GM12878 (cell line): ENCODE measurements around the gene GSC2. TPM values are rescaled to one million over a fixed set of nuclear protein-coding genes. Genes with fewer than 3 reads are reported as not detected.

ENCODE experiments used
- ATAC-seq: fragments of 200-7000 bp; cut with Tn5 transposase; 3 replicates; pipeline ENCODE4 v1.9.1; 2020; ENCODE audit warnings: mild to moderate bottlenecking, moderate library complexity
- BruUV-seq: library from RNA; stranded (reverse); fragments of 400-500 nt; replicated peaks from 2 replicates; lab custom pipeline; 2021; lab: Mats Ljungman, UMichigan
- CTCF ChIA-PET: fragments of 300-600 bp; sonication (Branson Sonifier 250); formaldehyde crosslinking; extraction: SDS; loops from one replicate; lab custom pipeline; 2021; ENCODE audit warnings: inconsistent platforms; lab: Yijun Ruan, JAX
- POLR2A ChIA-PET: fragments of 350-600 bp; formaldehyde crosslinking; extraction: SDS; loops from one replicate; lab custom pipeline; 2021; ENCODE audit warnings: inconsistent platforms; lab: Charles Lee
- RAD21 ChIA-PET: fragments of 300-600 bp; sonication (Branson Sonifier 250); formaldehyde crosslinking; loops from one replicate; lab custom pipeline; 2023; ENCODE audit warnings: antibody characterized with exemption; ENCODE audit not compliant: unreplicated experiment; lab: Charles Lee
- SMC1A ChIA-PET: fragments of 300-600 bp; sonication (Branson Sonifier 250); formaldehyde crosslinking; loops from one replicate; lab custom pipeline; 2023; ENCODE audit not compliant: unreplicated experiment, uncharacterized antibody; lab: Charles Lee
- DNase-seq: peaks from one replicate; pipeline ENCODE4 v3.0.0-alpha.2; 2011; ENCODE audit warnings: low read depth, low spot score
- FAIRE-seq: peaks from 3 replicates; lab custom pipeline; 2011; peaks lifted over from hg19 to GRCh38; lab: Jason Lieb, UNC
- H2AFZ ChIP-seq: 2 replicates; pipeline ENCODE4 v1.6.0; 2011; ENCODE audit warnings: low read depth, low read length, control low read depth; ENCODE audit not compliant: control insufficient read depth
- H3K27ac ChIP-seq: 2 replicates; pipeline ENCODE4 v1.5.1; 2011; ENCODE audit warnings: control low read depth; ENCODE audit not compliant: control insufficient read depth, insufficient read depth
- H3K27me3 ChIP-seq, 2 experiments: replicated peaks in 1 of 2; 2 replicates each; pipeline versions ENCODE4 v1.6.0 to v1.6.1; 2011; ENCODE audit warnings: low read length in 1 of 2; ENCODE audit not compliant: control insufficient read depth in 2 of 2, insufficient read depth in 2 of 2
- H3K36me3 ChIP-seq, 2 experiments: 2 replicates each; pipeline ENCODE4 v1.5.1; 2011; ENCODE audit warnings: low read length in 1 of 2; ENCODE audit not compliant: control insufficient read depth in 2 of 2, insufficient read depth in 2 of 2
- H3K4me1 ChIP-seq: 2 replicates; pipeline ENCODE4 v1.6.1; 2011; ENCODE audit warnings: mild to moderate bottlenecking, low read length, moderate library complexity, mixed read lengths; ENCODE audit not compliant: control insufficient read depth, insufficient read depth
- H3K4me2 ChIP-seq: 2 replicates; pipeline ENCODE4 v1.6.0; 2011; ENCODE audit warnings: control low read depth; ENCODE audit not compliant: control insufficient read depth, insufficient read depth
- H3K4me3 ChIP-seq: fragments of 200-600 bp; sonication (generic); 2 replicates; pipeline ENCODE4 v1.5.1; 2016
- H3K79me2 ChIP-seq: 2 replicates; pipeline ENCODE4 v1.6.0; 2011; ENCODE audit warnings: low read length; ENCODE audit not compliant: control insufficient read depth, insufficient read depth
- H3K9ac ChIP-seq: 2 replicates; pipeline ENCODE4 v1.8.0; 2011; ENCODE audit warnings: low read length, control low read depth, mixed read lengths; ENCODE audit not compliant: control insufficient read depth, insufficient read depth
- H3K9me3 ChIP-seq: replicated peaks from 3 replicates; pipeline ENCODE4 v1.5.1; 2011; ENCODE audit warnings: mild to moderate bottlenecking, low read length; ENCODE audit not compliant: control insufficient read depth, insufficient read depth
- H4K20me1 ChIP-seq: 2 replicates; pipeline ENCODE4 v1.6.0; 2011; ENCODE audit not compliant: control insufficient read depth, insufficient read depth
- CEBPB ChIP-seq, 2 experiments: fragments of 150-350 bp in 1 of 2; IDR thresholded peaks; 2 replicates each; pipeline ENCODE4 v1.6.1; 2012 to 2014; ENCODE audit warnings: low read depth in 2 of 2, low read length in 2 of 2, borderline replicate concordance in 1 of 2, inconsistent platforms in 1 of 2
- CEBPZ ChIP-seq: fragments of 150-350 bp; IDR thresholded peaks from 2 replicates; pipeline ENCODE4 v1.6.1; 2016; ENCODE audit warnings: low read depth, low read length
- CTCF ChIP-seq, 3 experiments: IDR thresholded peaks in 2 of 3; conservative IDR thresholded peaks in 1 of 3; 2 replicates each; pipeline ENCODE4 v1.5.1; 2011; ENCODE audit warnings: low read depth in 3 of 3, low read length in 3 of 3, mild to moderate bottlenecking in 3 of 3, control low read depth in 2 of 3, moderate library complexity in 2 of 3, inconsistent platforms in 1 of 3, mixed read lengths in 1 of 3; ENCODE audit not compliant: control insufficient read depth in 2 of 3, insufficient read depth in 1 of 3; ENCODE audit errors: extremely low read depth in 1 of 3
- CUX1 ChIP-seq: IDR thresholded peaks from 2 replicates; pipeline ENCODE4 v1.6.1; 2012; ENCODE audit warnings: improper control_type of control experiment, low read depth, low read length; ENCODE audit not compliant: insufficient replicate concordance
- ELK1 ChIP-seq: IDR thresholded peaks from 2 replicates; pipeline ENCODE4 v1.6.1; 2012; ENCODE audit warnings: low read depth, low read length, improper control_type of control experiment
- JUNB ChIP-seq: IDR thresholded peaks from 2 replicates; pipeline ENCODE4 v1.6.1; 2016; ENCODE audit warnings: antibody characterized with exemption, mild to moderate bottlenecking
- NBN ChIP-seq: fragments of 450-650 bp; IDR thresholded peaks from 2 replicates; pipeline ENCODE4 v1.6.1; 2016
- NFXL1 ChIP-seq: fragments of 450-650 bp; IDR thresholded peaks from 2 replicates; pipeline ENCODE4 v1.6.1; 2017; ENCODE audit warnings: antibody characterized with exemption, mild to moderate bottlenecking, borderline replicate concordance
- NRF1 ChIP-seq: conservative IDR thresholded peaks from 2 replicates; pipeline ENCODE4 v1.6.1; 2011; ENCODE audit warnings: mild to moderate bottlenecking, low read depth, low read length, improper control_type of control experiment
- POLR2A ChIP-seq: IDR thresholded peaks from 2 replicates; pipeline ENCODE4 v1.6.1; 2011; ENCODE audit warnings: low read depth, mild to moderate bottlenecking, low read length
- RFX5 ChIP-seq: IDR thresholded peaks from 2 replicates; pipeline ENCODE4 v1.6.1; 2011; ENCODE audit warnings: low read depth, low read length, improper control_type of control experiment
- SUPT20H ChIP-seq: IDR thresholded peaks from 2 replicates; pipeline ENCODE4 v1.6.1; 2011; ENCODE audit warnings: low read depth, mild to moderate bottlenecking, low read length, moderate library complexity, borderline replicate concordance; ENCODE audit not compliant: control insufficient read depth
- ZSCAN29 ChIP-seq: fragments of 450-650 bp; IDR thresholded peaks from 2 replicates; pipeline ENCODE4 v1.6.1; 2017; ENCODE audit warnings: mild to moderate bottlenecking, moderate library complexity
- WGBS: methylation state at CpG from one replicate; pipeline ENCODE4 v1.1.6; 2016; ENCODE audit warnings: low lambda C conversion rate; ENCODE audit not compliant: insufficient replicate concordance, insufficient coverage; ENCODE audit errors: missing lambda C conversion rate; 5-methylcytosine and 5-hydroxymethylcytosine counted together
- in situ Hi-C: fragments of 300-500 bp; cut with MboI; formaldehyde crosslinking; loops from 9 replicates; pipeline ENCODE4 v1.14.3; 2018; ENCODE audit warnings: mixed read lengths
- intact Hi-C: fragments of 100-400 bp; cut with micrococcal nuclease; formaldehyde crosslinking; loops from one replicate; pipeline ENCODE4 v1.14.2; 2022; ENCODE audit not compliant: unreplicated experiment
- polyA plus RNA-seq, 11 experiments: library from polyadenylated mRNA; depleted of rRNA in 4 of 11; unstranded in 6 of 11; stranded (reverse) in 5 of 11; fragments of >200 nt; fragmentation: Nextera tagmentation in 4 of 11; fragmentation: Illumina TruSeq in 1 of 11; extraction: Ambion mirVana in 4 of 11; extraction: Trizol in 1 of 11; gene quantifications; 1 replicate in 1 of 11; 2 replicates in 10 of 11; pipeline versions ENCODE4 v1.2.1 to v1.2.3, GENCODE V29; 2011 to 2016; ENCODE audit warnings: inconsistent platforms in 2 of 11, missing spikeins in 2 of 11, low read depth in 1 of 11
- total RNA-seq, 4 experiments: library from RNA; depleted of rRNA in 3 of 4; stranded (reverse); fragments of >200 nt in 3 of 4; fragmentation: Illumina TruSeq in 1 of 4; extraction: Trizol in 1 of 4; gene quantifications; 2 replicates each; pipeline versions ENCODE4 v1.2.1 to v1.2.3, GENCODE V29; 2013 to 2021

Gene GSC2
- total and polyA plus RNA-seq, 10 of the 15 experiments (the other 5 are each of a cell fraction or from before 2014, with no cell fraction given) = not detected

GRCh38 chr22:19199479-19199878, 49.4 kb upstream of the GSC2 start:
- no TSS peak for BruUV-seq
- Histone ChIP-seq H3K9me3 (no peaks in the 10 kb centered on the region), H3K9ac (no peak overlapping the region), H3K4me3 (no peak overlapping the region), H3K4me1 (no peaks in the 10 kb centered on the region; the same call in 1 of the 2 replicates), H2AFZ (no peak overlapping the region), H3K79me2 (no peaks in the 10 kb centered on the region), H3K27ac (no peak overlapping the region), H3K27me3 (peaks cover 0 to 8% of the 10 kb centered on the region in 2 experiments; a peak in 3 of 4 replicates), H3K36me3 (no peaks in the 10 kb centered on the region), H4K20me1 (no peaks in the 10 kb centered on the region), H3K4me2 (no peak overlapping the region)
- no peak for ATAC-seq
- ChIA-PET POLR2A (no interaction called here), RAD21 (no interaction called here), SMC1A (no interaction called here), CTCF (no interaction called here)
- intact Hi-C loops = no loop called here
- WGBS = 19% methylated on average over 8 of the region's 8 CpGs
- in situ Hi-C loops = no loop called here
- DNase-seq = no peak
- FAIRE-seq = no peak
- TF ChIP-seq JUNB (no peak), NBN (no peak), NFXL1 (no peak), CEBPB (IDR thresholded peaks at IDR 0.05; ENCODE audit: borderline replicate concordance in 1 of 2, low read depth in 2 of 2, low read length in 2 of 2) (no peak), SUPT20H (no peak), CUX1 (no peak), NRF1 (no peak), POLR2A (no peak), RFX5 (no peak), ZSCAN29 (no peak), CEBPZ (no peak), ELK1 (no peak), CTCF (IDR thresholded peaks at IDR 0.05 in 2 of 3, conservative IDR thresholded peaks at IDR 0.05 in 1 of 3; ENCODE audit: control insufficient read depth in 2 of 3, extremely low read depth in 1 of 3, insufficient read depth in 1 of 3, low read depth in 3 of 3, low read length in 3 of 3) (no peak)
